ENCODE results near the gene TRMU. TPM values are rescaled to one million over a fixed set of nuclear protein-coding genes. Genes with fewer than 3 reads are reported as not detected.

Gene TRMU
- total and polyA plus RNA-seq, 2 of the 4 experiments (the other 2 are of a cell fraction) = 19.0 to 36.4 TPM

DNA sequence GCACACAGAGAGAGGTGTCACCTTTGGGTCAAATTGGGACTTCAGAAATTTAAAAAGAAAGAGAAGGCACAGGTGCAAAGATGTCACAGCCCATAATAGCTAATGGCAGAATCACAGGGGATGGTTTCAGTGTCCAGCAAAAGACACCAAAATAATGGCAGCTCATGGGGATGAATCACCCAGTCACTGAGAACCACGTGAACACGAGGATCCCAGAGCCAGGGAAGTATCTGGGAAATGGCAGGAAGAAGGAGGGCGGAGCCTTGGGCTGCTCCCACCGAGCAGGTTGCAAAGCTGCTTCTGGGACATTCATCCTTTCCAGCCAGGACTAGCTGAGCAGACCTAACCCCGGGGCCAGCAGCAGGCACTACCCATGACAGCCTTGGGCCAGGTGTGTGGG lies 45.6 kb downstream of the TRMU start:
- H3K18ac ChIP-seq (ENCODE audit: low read depth, low read length) = no peak overlapping the region
- no peak overlapping the region for H2BK15ac ChIP-seq (ENCODE audit: low read depth, low read length)
- TF ChIP-seq, protein P1, sequence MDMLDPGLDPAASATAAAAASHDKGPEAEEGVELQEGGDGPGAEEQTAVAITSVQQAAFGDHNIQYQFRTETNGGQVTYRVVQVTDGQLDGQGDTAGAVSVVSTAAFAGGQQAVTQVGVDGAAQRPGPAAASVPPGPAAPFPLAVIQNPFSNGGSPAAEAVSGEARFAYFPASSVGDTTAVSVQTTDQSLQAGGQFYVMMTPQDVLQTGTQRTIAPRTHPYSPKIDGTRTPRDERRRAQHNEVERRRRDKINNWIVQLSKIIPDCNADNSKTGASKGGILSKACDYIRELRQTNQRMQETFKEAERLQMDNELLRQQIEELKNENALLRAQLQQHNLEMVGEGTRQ (IDR thresholded peaks at IDR 0.05; ENCODE audit: low read depth, low read length) = peak; percentile 31; the same call in 1 of the 2 replicates
- no peak for TF ChIP-seq MXI1 (IDR thresholded peaks at IDR 0.05; ENCODE audit: borderline replicate concordance, low read depth, low read length)
- TF ChIP-seq, protein P2, sequence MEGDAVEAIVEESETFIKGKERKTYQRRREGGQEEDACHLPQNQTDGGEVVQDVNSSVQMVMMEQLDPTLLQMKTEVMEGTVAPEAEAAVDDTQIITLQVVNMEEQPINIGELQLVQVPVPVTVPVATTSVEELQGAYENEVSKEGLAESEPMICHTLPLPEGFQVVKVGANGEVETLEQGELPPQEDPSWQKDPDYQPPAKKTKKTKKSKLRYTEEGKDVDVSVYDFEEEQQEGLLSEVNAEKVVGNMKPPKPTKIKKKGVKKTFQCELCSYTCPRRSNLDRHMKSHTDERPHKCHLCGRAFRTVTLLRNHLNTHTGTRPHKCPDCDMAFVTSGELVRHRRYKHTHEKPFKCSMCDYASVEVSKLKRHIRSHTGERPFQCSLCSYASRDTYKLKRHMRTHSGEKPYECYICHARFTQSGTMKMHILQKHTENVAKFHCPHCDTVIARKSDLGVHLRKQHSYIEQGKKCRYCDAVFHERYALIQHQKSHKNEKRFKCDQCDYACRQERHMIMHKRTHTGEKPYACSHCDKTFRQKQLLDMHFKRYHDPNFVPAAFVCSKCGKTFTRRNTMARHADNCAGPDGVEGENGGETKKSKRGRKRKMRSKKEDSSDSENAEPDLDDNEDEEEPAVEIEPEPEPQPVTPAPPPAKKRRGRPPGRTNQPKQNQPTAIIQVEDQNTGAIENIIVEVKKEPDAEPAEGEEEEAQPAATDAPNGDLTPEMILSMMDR (conservative IDR thresholded peaks at IDR 0.05; ENCODE audit: low read depth, low read length) = no peak
- H3K9ac ChIP-seq (ENCODE audit: low read depth, low read length) = no peak overlapping the region
- ChIA-PET CTCF (interaction anchor here (1.0 kb wide), 1 partner anchor 13 kb away, joined by 3 read pairs; no protein-coding TSS in a partner anchor), POLR2A (ENCODE audit: unreplicated experiment) (no interaction called here)
- no peak overlapping the region for H3K56ac ChIP-seq (ENCODE audit: extremely low read depth, insufficient read depth, low read length)
- peak overlapping the region; percentile 33 for H2AFZ ChIP-seq (replicated peaks; ENCODE audit: low read length, poor library complexity)
- no peak overlapping the region for H3K14ac ChIP-seq (replicated peaks; ENCODE audit: low read depth, low read length)
- H4K5ac ChIP-seq (ENCODE audit: low read depth, low read length) = no peak overlapping the region
- H4K91ac ChIP-seq (ENCODE audit: insufficient read depth, low read depth, low read length) = no peak overlapping the region
- no peaks in the 10 kb centered on the region for H3K36me3 ChIP-seq (ENCODE audit: control insufficient read depth, insufficient read depth, low read length)
- no peak overlapping the region for H2BK120ac ChIP-seq (ENCODE audit: low read depth, low read length)
- H3K4me3 ChIP-seq (ENCODE audit: insufficient read depth, low read depth, low read length) = no peak overlapping the region
- H3K23ac ChIP-seq (ENCODE audit: low read depth, low read length) = no peak overlapping the region
- H3K9me3 ChIP-seq (ENCODE audit: control insufficient read depth, insufficient read depth, low read length) = peaks cover 2% of the 10 kb centered on the region; the same call in 1 of the 2 replicates
- no peak overlapping the region for H3K4ac ChIP-seq (ENCODE audit: low read depth, low read length)
- in situ Hi-C loops (cut with MboI; ENCODE audit: low sequenced_read_pairs) (no loop called here), dilution Hi-C loops (cut with HindIII; ENCODE audit: low sequenced_read_pairs, unreplicated experiment) (no loop called here), intact Hi-C loops (cut with micrococcal nuclease) (no loop called here)
- no peaks in the 10 kb centered on the region for H4K20me1 ChIP-seq (ENCODE audit: insufficient read depth, low read length)
- WGBS, 2 experiments (ENCODE audit: extremely low coverage in 2 of 2, insufficient read length in 1 of 2) = no CpG with 5 or more reads among the region's 5 CpGs
- no peaks in the 10 kb centered on the region for H3K9me1 ChIP-seq (ENCODE audit: insufficient read depth, low read length)
- H2BK5ac ChIP-seq (ENCODE audit: low read depth, low read length, poor library complexity, severe bottlenecking) = no peak overlapping the region
- no peaks in the 10 kb centered on the region for H3K79me1 ChIP-seq (ENCODE audit: low read depth in 1 of 2, low read length in 2 of 2)
- peaks cover 12% of the 10 kb centered on the region; the same call in 1 of the 2 replicates for H3K27me3 ChIP-seq (ENCODE audit: control insufficient read depth, insufficient read depth, low read length)
- no peak overlapping the region for H2AK5ac ChIP-seq (ENCODE audit: low read depth, low read length)
- peak; percentile 10 for DNase-seq
- H3K4me1 ChIP-seq (ENCODE audit: control insufficient read depth, insufficient read depth, low read length) = no peaks in the 10 kb centered on the region; the same call in 1 of the 2 replicates
- no peak overlapping the region for H3K27ac ChIP-seq (ENCODE audit: insufficient read depth, low read length)
- H2AK9ac ChIP-seq (replicated peaks; ENCODE audit: low read depth, low read length, poor library complexity) = no peak overlapping the region
- H2BK20ac ChIP-seq (ENCODE audit: low read depth, low read length) = no peak overlapping the region
- H3K4me2 ChIP-seq (ENCODE audit: low read depth, low read length) = no peak overlapping the region
- no peak overlapping the region for H4K8ac ChIP-seq (ENCODE audit: low read depth in 2 of 2, low read length in 2 of 2)
- ATAC-seq (ENCODE audit: low read depth) = no peak
- BruUV-seq (replicated peaks) = no TSS peak
